Measurements from ENCODE around the gene RHBDF1.

GRCh38 chr16:67183-67791 is 5.1 kb downstream of the RHBDF1 start:
- TF ChIP-seq, protein P1, sequence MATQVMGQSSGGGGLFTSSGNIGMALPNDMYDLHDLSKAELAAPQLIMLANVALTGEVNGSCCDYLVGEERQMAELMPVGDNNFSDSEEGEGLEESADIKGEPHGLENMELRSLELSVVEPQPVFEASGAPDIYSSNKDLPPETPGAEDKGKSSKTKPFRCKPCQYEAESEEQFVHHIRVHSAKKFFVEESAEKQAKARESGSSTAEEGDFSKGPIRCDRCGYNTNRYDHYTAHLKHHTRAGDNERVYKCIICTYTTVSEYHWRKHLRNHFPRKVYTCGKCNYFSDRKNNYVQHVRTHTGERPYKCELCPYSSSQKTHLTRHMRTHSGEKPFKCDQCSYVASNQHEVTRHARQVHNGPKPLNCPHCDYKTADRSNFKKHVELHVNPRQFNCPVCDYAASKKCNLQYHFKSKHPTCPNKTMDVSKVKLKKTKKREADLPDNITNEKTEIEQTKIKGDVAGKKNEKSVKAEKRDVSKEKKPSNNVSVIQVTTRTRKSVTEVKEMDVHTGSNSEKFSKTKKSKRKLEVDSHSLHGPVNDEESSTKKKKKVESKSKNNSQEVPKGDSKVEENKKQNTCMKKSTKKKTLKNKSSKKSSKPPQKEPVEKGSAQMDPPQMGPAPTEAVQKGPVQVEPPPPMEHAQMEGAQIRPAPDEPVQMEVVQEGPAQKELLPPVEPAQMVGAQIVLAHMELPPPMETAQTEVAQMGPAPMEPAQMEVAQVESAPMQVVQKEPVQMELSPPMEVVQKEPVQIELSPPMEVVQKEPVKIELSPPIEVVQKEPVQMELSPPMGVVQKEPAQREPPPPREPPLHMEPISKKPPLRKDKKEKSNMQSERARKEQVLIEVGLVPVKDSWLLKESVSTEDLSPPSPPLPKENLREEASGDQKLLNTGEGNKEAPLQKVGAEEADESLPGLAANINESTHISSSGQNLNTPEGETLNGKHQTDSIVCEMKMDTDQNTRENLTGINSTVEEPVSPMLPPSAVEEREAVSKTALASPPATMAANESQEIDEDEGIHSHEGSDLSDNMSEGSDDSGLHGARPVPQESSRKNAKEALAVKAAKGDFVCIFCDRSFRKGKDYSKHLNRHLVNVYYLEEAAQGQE (IDR thresholded peaks at IDR 0.05; ENCODE audit: borderline replicate concordance in 1 of 2, low read depth in 1 of 2, low read length in 2 of 2): no peak
- TF ChIP-seq DPF2 (CRISPR knock-in tag; IDR thresholded peaks at IDR 0.05; ENCODE audit: borderline replicate concordance, low read depth) (no peak), REPIN1 (CRISPR knock-in tag; IDR thresholded peaks at IDR 0.05; ENCODE audit: borderline replicate concordance, low read depth) (no peak)

All from HepG2 (cell line).